ENCODE results near the gene N4BP2.

DNA sequence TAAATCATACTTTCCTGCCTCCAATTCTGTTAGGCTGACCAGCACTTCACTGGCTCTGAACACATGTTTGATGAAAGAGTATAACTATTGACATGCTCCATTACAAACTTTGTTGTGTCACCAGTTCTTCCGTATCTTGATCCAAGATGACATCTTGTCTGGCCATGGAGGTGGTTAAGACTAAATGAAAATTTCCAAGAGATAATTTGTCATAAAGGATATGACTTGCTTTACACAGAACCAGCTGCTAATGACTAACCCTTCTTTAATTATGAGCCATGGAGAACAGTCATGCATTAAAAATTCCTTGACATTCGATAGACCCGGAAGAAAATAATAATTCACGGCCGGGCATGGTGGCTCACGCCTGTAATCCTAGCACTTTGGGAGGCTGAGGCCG is 17.7 kb upstream of the N4BP2 start:
- TF ChIP-seq, protein P1, sequence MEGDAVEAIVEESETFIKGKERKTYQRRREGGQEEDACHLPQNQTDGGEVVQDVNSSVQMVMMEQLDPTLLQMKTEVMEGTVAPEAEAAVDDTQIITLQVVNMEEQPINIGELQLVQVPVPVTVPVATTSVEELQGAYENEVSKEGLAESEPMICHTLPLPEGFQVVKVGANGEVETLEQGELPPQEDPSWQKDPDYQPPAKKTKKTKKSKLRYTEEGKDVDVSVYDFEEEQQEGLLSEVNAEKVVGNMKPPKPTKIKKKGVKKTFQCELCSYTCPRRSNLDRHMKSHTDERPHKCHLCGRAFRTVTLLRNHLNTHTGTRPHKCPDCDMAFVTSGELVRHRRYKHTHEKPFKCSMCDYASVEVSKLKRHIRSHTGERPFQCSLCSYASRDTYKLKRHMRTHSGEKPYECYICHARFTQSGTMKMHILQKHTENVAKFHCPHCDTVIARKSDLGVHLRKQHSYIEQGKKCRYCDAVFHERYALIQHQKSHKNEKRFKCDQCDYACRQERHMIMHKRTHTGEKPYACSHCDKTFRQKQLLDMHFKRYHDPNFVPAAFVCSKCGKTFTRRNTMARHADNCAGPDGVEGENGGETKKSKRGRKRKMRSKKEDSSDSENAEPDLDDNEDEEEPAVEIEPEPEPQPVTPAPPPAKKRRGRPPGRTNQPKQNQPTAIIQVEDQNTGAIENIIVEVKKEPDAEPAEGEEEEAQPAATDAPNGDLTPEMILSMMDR (conservative IDR thresholded peaks at IDR 0.05; ENCODE audit: low read depth, low read length) = no peak
- TF ChIP-seq EZH2 (IDR thresholded peaks at IDR 0.05; ENCODE audit: low read length, unreplicated experiment) (no peak), EZH2phosphoT487 (IDR thresholded peaks at IDR 0.05; ENCODE audit: borderline replicate concordance, low read length) (no peak)

Data from PC-3 (cell line).